ENCODE data around the gene CDH11. TPM values are rescaled to one million over a fixed set of nuclear protein-coding genes. Genes with fewer than 3 reads are reported as not detected.

Gene CDH11, protein sequence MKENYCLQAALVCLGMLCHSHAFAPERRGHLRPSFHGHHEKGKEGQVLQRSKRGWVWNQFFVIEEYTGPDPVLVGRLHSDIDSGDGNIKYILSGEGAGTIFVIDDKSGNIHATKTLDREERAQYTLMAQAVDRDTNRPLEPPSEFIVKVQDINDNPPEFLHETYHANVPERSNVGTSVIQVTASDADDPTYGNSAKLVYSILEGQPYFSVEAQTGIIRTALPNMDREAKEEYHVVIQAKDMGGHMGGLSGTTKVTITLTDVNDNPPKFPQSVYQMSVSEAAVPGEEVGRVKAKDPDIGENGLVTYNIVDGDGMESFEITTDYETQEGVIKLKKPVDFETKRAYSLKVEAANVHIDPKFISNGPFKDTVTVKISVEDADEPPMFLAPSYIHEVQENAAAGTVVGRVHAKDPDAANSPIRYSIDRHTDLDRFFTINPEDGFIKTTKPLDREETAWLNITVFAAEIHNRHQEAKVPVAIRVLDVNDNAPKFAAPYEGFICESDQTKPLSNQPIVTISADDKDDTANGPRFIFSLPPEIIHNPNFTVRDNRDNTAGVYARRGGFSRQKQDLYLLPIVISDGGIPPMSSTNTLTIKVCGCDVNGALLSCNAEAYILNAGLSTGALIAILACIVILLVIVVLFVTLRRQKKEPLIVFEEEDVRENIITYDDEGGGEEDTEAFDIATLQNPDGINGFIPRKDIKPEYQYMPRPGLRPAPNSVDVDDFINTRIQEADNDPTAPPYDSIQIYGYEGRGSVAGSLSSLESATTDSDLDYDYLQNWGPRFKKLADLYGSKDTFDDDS
- polyA plus RNA-seq (ENCODE audit: insufficient read length), result 41.9 TPM

DNA sequence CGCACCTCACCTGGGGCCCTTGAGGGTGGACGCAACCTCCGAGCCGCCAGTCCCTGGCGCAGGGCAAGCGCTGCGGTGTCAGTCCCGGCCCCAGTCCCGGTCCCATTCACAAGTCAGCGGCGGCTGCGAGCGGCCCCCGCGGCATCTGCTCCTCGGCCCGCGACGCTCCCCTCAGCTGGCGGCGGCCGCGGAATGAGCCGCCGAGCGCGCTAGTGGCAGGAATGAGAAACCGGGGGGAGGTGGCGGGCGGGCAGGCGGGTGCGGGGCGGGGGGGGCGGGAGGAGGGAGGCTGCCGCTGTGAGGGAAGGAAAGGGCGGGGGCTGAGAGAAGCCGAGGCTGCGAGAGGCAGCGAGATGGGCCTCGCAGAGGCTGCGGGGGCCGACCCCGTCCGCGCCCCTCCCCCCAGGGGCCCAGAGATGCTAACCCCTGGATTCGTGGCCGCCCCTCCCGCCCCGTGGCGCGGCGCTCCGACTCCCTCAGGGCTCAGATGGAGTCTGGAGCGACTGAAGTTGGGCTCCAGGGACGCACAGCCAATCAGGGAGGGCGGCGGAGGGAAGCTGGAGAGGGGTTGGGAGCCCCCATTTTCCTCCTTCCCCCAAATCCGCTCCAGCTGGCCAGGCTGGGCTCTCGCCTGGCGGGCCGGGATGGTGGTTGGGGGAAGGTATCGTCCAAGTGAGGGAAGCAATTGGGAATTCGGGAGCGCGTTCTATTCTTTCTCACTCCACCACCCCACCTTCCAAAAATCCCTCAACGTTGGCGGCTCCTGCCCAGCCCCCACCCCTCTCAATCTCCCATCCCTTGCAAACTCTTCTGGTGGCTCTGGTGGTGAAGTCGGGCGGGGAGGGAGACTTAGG, at the start of gene CDH11:
Gene CDH11 (minus strand): TSS at position 194 of the 854 bp plus-strand sequence. CDS start 117,194 bp downstream, outside the sequence.
- DNase-seq, result peak; percentile 82

DNA sequence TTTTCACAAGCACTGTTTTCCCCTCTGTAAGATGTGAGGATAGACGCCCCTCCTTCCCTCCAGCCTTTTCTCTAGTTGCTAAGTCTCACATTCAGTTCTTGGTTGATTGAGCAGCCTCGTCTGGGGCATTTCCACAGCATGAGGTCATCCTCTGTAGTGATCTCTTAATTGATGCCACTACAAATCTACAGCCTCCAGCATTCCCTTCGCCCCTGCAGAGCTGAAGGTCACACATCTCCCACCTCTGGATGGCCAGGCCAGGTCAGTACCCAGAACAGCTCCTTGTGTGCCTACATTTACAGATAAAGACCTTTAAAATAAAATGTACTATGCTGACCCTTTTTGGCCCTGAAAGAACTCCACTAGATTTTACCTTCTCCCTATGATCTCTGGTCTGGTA, 32.5 kb upstream of the CDH11 start:
- DNase-seq, result no peak

DNA sequence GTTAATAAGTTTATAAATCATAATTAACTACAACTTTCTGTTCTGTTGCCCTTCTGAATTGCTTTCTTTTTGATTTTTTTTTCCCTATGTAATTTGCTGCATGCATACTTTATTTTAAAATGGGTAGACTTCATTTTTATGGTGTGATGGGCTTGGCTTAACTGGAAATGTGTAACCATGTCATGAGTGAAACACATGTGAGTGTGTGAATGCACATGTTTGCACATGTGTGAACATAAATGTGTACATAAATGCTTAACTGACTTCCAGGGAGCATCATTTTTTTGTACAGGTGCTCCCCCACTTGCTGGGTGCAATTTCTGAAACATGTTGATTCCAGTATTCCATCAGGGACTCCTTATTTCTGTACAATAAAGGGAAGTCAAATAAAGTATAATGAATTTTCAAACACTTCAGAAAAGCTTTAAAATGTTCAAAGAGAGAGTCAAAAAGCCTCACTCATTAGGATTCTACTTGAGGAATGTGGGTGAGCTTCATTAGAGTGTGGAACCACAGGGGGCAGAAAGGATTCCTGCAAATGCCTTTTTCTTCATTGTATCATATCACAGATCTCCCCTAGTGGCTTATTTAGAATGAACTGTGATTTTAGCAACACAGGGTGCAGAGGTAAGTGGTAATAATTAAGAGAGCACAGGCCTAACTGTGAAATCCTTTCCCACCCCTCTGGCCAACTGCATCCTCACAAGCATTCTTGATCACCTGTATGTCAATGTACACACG, 31.7 kb upstream of the CDH11 start:
- DNase-seq, result no peak

DNA sequence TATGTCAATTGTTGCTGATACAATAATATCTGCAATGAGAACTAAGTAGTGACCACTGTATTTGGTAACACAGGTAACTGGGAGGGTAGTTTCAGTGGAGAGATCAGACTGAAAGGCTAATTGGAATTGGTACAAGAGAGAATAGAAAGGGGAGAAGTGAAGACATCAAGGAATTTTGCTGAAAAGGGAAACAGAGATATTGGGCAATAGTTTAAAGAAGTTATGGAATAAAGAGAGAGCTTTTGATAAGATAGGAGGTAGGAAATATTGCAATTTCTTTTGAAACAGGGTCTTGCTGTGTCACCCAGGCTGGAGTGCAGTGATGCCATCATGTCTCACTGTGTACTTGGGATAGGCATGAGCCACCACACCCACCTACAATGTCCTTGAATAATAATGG, 26.9 kb upstream of the CDH11 start:
- no peak for DNase-seq

DNA sequence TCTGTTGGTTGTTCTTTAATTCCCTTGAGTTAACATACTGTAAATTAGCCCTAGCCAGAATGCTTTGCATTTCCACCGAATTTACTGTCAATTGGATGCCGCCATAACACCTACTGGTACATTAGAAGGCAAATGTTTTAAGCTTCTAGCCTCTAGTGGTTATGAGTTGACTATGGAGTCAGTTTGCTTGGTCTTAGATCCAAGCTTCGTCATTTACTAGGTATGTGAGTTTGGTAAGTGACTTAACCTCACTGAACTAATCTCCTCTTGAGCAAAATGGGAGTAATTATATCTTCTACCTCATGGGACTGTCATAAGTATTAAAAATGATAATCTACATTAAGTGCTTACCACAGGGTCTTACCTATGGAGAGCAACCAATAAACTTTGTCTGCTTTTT, 20.4 kb upstream of the CDH11 start:
- no peak for DNase-seq

DNA sequence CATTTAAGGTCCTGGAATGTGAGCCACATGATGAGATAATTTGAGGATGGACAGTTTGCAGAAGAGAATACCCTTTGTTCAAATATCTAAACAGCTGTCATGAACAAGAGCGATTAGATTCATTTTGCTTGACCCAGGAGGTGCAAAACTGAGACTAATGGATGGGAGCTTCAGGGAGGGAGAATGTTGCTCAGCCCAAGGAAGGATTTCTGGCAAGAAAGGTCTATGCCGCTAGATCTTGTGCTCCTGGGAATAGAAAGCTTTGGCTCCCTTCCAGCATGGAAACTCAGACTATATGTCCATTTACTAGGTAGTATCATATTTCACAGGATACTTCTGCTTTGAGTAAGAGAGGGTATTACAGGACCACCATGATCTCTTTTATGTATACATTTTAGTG, 14.8 kb upstream of the CDH11 start:
- no peak for DNase-seq

DNA sequence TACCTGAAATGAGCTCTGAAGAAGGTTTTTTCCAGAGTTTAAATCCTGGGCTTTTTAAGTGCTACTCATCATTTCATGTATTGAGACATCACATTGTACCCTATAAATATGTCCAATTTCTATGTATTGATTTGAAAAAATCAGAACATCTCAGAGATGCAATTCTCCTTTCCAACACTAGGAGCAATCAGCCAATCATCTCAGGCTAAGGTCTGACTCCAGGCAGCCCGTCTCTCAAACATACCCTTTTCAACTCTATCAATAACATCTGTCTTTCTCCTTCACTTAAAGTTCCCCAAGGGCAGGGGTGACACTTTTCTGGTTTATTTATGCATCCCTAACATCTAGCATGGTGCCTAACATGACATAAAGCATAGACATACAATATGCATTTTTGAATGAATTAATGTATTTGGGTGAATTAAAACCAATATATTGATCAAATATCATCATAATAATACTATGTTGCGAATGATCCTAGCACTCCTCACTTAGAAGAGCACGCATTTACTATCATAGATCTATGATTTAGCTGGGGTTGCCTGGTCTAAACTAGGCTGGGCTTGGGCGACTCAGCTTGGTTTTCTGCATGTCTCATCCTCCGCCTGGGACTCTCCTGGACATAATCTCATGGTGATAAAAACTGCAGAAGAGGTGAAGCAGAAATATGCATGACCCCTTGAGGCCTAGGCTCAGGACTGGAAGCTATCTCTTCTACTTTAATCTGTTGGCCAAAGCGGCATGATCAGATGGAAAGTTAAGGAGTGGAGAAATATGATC, 5.2 kb upstream of the CDH11 start:
- no peak for DNase-seq

DNA sequence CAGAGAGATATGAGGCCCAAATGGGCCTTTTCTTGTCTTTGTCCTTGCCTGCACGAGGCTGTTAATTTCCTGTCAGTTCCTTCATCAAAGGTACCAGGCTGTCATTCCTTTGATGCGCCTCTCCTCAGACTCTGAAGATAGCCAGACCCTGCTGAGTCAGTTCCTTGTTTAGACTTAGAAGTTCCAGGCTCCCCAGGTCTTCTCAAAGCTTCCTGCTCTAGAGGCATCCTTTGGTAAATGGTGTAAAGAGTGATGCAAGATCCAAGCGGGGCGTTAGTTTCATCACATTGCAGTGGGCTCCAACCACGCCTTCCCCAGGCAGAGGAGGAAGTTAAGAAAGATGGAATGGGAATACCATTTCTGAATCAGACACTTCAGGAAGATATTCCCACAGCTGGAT, 4.0 kb upstream of the CDH11 start:
- no peak for DNase-seq

DNA sequence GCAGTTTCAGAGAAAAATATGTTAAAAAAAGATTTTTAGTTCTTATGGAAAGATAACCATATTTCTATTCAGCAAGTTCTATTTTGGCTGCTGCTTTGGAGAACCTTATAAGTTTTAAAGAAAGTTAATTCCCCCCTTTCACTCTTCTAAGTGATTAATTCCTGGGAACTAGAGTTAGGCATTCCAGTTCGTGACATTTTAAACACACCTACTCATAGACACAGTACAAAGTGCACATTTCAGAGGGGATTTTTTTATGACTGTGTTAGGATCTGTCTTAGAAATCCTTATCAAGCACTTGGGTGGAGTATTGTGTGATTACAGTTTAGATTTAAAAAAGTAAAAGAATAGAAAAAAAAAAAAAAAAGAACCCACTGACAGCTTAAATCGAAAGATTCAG, 3.5 kb upstream of the CDH11 start:
- no peak for DNase-seq

DNA sequence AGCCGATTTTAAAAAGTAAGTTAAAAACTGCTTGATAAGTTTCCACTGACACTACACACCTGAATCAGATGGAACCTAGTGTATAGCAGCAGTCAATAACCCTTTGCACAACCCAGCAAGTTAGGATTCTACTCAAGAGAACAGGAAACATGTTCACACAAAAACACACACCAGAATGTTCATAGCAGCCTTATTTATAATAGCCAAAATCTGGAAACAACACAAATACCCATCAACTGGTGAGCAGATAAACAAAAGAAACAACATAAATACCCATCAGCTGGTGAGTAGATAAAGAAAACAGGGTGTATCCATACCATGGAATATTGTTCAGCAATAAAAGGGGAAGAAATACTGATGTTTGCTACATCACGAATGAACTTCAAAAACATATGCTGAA, 2.7 kb upstream of the CDH11 start:
- no peak for DNase-seq

DNA sequence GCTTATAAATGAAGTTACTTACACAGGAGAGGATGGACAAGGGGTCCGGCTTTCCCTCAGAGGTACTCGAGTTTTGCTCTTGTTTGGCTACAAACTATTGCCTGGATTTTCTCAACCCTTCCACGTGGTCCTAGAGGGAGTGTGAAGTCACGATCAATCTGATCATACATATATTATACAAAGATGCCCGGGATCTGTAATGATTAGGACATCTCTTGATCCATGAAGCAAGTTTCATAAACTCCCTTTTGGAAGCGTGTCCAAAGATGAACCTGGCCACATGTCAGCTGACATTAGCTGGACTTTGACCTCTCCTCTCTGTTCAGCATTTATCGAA, 2.3 kb upstream of the CDH11 start:
- no peak for DNase-seq

DNA sequence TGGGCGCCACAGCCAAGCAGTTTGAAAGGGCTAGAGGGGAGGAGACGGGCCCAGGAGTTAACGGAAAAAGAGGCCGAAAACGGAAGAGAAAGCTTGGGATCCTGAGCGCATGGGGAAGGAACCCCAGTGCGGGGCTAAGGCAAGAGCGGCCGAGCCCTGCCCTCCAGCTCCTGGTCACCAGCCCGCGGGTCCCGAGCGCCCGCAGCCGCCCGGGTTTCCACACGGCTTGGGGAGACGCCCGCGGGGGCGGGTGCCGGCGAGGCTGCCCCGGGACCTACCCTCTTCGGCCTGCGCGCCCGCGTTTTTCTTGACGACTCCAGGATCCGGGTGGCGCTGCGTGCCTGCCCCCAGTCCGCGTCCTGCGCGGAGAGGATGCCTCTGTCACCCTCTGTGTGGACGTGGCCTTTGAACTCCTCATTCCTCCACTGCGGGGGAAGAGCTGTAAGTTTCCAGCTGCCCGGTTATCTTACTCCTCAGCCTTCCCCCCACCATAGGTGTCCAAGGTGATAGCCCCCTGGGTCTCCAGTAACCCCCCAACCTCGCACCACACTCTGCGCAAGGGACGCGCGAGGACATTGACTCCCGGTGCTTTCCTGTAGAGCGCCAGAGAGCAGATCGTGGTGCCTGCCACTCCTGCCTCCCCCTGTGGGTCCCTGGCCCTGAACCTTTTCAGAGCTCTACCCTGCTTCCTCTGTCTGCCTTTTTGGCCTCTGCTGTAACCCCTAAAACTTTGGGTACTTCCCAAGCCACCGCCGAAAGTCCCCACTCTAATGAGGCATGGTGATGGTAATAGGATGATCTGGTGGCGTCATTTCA, 1.7 kb upstream of the CDH11 start:
- DNase-seq, result peak; percentile 52

DNA sequence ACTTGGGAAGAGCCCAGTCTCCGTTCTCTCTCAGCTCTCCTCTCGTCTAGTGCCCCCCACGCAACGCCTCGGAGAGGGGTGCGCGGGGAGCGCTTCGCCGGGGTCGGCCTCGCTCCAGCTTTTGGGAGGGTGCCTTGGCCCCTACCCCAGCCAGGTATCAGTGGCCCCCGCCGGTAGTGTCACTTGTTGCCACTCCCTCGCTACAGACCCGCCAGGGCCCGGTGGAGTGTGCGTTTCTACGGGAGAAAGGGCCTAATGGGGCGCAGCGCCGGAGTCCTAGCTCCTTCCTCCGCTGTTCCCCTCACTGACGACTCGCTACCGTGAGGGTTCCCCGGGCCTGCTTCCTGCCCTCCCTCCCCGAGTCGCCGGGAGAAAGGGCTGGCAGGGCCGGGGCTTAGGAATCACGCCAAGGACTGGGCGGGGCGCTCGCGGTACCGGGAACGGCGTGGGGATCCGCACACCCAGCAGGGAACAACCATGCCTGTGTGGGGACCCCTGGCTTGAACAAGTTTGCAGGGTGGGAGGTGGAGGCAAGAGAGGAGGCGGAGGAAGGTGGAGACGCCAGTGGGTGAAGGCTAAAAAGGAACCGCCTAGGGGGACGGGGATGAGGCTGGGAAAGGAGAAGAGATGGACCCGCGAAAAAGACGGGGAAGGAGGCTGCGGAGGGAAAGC, 997 bp upstream of the CDH11 start:
- DNase-seq, result peak; percentile 74

DNA sequence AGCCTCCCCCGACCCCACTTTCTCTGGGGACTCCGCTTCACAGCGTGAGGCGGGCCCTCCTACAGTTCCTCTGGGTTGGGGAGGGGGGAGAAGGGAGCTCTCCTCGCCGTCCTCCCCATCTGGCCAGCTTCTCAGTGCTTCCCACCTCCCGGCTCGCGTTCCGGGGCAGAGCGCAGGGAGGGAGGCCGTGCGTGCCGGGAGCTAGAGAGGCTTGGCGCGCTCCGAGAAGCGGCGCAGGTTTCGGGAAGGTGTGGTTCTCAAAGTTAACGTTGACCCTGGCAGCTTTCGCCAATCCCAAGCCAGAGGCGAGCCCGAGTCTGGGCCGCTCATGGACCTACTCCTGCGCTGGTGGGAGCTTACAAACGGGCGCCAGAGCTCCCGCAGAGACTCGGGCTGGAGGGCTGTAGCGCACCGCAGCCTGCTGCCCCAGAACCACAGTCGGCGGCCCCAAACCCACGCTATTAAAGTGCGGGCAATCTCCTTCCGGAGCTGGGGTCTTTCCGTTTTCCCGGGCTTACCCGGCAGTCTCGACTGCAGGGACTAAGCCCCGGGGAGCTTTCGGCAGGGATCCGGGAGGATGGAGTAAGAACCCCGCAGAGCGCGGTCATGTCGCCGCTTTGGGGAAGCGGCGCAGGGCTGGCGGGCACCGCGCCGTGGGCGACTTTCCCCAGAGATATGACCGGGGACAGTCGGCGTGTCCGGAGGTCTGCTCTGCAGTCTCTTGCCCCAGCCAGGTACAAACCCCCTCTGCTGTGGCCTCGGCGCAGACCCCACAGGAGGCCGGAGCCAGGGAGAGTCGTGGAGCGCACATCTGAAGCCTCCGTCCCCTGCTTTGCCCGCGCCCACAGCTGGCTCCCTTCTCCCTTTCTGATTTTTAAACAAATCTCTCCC, 787 bp downstream of the CDH11 start:
- peak; percentile 67 for DNase-seq

DNA sequence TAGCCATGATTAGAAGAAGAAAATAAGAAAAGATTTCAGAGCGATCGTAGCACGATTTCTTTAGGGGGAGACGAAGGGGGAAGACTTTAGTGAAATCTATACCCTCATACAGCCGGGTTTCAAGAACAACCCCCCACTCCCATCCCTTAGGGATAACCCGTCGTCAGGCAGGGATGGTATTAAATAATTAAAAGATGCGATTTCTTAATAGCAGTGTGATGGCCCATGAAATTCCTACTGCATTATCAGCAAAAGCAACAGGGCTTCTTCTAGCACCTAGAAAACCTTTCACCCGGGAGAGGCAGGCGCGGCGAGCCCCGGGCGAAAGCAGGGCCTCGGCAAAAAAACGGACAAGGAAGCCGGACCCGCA, 1.4 kb downstream of the CDH11 start:
- DNase-seq, result no peak

DNA sequence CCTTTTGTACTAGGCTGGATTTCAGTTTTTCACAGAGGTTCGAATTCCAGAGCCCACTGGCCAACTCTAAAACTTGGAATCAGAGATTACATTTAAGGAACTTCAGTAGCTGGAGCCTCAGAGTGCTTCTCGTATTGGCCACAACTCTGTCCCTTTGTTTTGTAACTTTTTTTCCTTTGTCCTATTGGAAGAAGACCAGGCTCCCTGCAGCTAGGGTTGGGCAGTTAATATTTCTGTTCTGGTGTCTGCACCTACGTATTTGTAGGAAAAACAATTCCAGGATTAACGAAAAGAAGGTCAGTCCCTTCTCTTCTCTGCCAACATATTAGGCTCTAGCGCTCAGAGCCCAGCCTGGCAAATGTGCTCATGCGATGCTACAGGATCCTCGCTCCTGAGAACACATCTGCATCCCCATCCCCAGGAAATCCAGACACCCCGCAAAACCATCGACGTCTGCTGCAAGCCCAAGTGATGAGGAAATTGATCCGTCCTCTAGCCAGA, 1.9 kb downstream of the CDH11 start:
- DNase-seq, result peak; percentile 54

DNA sequence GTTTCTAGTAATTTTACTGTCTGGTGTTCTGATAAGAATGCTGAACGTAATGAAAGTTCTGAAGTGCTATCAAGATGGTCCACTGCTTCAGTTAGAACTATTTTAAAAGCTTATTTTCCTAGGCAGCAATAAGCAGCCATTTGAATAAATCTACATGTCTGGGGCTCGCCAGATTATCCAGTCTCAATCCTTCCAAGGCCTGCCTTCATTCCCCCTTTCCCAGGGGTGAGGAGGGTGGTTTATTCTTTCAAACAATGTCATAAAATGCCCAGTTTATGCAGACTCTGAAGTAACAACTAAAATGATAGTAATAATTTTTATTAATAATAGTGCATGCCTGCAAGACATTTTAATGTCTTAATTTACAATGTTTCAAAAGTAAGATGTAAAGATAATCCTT, 2.4 kb downstream of the CDH11 start:
- DNase-seq, result no peak

DNA sequence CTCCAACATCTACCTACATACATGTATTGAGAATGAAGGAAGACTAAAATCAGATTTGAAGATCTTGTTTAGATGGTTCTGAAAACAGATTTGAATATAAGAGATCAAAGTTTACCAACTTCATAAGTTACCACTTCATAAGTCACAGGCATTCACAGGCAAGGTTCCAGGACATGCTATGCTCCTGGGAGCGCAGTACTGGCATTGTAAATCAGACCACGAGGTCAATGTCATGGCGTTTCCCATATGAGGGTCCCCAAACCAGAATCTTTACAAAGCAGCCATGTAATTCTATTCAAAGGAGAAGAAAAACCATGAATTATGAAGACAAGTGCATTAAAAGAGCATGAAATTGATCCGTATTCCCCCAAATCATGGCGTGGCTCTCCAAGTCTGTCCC, 3.0 kb downstream of the CDH11 start:
- no peak for DNase-seq
